Measurements from ENCODE around the gene MGAT4A. TPM values are rescaled to one million over a fixed set of nuclear protein-coding genes. Genes with fewer than 3 reads are reported as not detected.

Gene MGAT4A
- total RNA-seq, 1 donor from 2014 or later: 3.2 TPM

DNA sequence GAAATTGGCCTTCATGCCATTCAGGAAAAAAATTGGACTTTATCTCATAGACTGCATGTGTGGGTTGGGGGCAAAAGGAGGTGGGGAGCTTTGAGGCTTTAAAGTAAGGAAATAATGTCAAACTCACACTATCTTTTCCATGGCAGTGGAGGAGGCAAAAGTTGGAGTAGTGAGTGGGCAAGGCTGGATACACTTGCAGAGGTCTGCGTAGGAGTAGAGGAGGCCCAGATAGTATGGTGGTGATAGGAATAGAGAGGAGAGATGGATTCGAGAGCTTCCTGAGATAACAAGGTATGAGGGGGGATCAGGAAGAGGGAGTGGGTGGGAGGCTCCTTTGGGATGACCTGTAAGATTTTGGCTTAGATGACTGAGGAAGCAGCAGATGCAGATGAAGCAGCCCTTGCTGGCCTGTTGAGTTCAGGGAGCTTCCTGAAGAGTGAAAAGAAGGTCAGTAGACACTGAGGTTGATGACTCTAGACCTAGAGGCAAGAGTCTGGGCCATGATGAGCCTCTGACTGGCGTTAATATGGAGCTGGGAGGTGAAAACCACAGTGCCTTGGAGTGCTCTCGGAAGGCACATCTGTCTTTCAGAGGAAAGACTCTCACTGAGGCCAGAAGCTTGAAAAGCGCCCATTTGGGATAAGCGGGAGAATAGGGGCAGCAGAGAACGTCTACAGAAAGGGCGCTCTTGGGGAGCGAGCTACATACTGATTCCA lies 116.8 kb downstream of the MGAT4A start:
- H3K36me3 ChIP-seq (ENCODE audit: control insufficient read depth, insufficient read depth, low read length): peaks cover 3% of the 10 kb centered on the region
- TF ChIP-seq, protein P1, sequence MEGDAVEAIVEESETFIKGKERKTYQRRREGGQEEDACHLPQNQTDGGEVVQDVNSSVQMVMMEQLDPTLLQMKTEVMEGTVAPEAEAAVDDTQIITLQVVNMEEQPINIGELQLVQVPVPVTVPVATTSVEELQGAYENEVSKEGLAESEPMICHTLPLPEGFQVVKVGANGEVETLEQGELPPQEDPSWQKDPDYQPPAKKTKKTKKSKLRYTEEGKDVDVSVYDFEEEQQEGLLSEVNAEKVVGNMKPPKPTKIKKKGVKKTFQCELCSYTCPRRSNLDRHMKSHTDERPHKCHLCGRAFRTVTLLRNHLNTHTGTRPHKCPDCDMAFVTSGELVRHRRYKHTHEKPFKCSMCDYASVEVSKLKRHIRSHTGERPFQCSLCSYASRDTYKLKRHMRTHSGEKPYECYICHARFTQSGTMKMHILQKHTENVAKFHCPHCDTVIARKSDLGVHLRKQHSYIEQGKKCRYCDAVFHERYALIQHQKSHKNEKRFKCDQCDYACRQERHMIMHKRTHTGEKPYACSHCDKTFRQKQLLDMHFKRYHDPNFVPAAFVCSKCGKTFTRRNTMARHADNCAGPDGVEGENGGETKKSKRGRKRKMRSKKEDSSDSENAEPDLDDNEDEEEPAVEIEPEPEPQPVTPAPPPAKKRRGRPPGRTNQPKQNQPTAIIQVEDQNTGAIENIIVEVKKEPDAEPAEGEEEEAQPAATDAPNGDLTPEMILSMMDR (IDR thresholded peaks at IDR 0.05; ENCODE audit: insufficient read depth, low read length, poor library complexity, severe bottlenecking): no peak
- H3K27me3 ChIP-seq (ENCODE audit: control insufficient read depth, insufficient read depth, low read length): no peaks in the 10 kb centered on the region
- DNase-seq (ENCODE audit: low read depth): no peak
- H3K4me3 ChIP-seq (ENCODE audit: low read depth, low read length): no peak overlapping the region

DNA sequence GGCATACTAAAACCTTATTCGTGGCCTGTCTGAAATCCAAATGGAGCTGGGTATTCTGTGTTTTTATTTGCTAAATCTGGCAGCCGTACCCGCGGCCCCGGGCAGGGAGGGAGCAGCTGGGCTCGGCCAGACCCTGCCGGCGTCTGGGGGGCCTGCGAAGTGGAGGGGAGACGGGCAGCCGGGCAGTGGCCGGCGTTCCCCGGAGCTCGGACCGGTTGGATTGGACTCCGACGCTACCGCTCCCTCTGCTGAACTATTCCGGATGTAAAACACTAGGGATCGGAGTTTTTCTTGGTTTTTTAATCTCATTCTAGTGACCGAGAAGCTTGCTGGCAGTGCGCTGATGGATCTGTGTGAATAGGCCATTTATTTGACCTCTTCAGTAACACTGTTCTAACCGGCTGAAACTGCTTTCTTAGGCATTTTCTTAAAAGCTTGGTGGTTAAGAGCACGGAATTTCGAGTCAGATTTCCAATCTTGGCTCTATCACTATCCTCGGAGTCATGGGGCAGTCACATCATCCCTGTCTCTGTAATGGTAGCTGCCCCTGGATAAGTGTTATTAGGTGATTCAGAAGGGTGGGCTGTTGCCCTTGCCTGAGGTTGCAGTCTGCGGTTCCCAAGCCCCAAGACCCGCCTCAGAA lies 121.8 kb downstream of the MGAT4A start:
- DNase-seq (ENCODE audit: low read depth): no peak
- no peaks in the 10 kb centered on the region for H3K27me3 ChIP-seq (ENCODE audit: control insufficient read depth, insufficient read depth, low read length)
- H3K4me3 ChIP-seq (ENCODE audit: low read depth, low read length): peak overlapping the region; percentile 93

DNA sequence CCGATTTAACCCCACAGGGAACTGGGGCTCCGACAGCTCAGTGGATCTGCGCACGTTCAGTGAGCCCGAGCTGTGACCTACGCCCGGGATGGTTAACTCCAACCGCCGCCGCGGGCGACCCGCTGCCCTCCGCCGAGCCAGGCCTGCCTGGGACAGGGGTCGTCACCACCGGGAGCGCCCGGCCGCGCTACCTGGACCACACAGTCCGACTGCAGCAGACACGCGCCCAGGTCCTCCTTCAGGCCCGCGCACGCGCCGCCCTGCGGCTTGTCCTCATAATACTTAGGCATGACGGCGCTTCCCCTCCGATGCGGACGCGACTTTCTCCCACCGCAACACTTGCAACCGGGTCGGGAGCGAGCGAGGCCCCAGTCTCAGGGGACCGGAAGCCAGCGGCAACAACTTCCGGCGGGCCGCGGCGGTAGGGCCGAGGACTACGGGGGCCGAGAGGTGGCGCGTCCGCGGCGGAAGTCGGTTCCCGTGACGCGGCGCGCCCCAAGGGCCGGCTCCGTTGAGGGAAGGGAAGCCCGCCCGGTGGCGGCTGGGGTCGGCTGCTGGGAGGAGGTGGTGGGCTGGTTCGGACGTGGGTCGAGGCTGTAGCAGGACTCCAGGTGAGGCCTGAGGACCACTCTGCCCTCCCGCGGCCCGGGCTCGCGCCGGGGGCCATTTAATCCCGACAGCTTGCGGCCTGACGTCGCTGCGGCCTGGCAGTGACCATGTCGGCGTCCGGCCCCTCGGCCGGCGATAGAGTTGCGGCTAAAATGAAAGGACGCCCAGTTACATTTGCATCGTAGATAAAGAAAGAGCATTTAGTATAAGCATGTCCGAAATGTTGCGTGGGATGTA lies 122.6 kb downstream of the MGAT4A start, which contains the start of the genes COA5 and UNC50:
TSS of gene COA5 (minus strand) at position 397 of the 846 bp plus-strand sequence. CDS start at position 290, 107 bp downstream.
TSS of gene UNC50 (plus strand) at position 474 of the 846 bp plus-strand sequence. CDS start 1,171 bp downstream, outside the sequence.
- Histone ChIP-seq H3K27me3 (ENCODE audit: control insufficient read depth, insufficient read depth, low read length) (no peaks in the 10 kb centered on the region), H3K36me3 (ENCODE audit: control insufficient read depth, insufficient read depth, low read length) (peaks cover 2% of the 10 kb centered on the region), H3K4me3 (ENCODE audit: low read depth, low read length) (peak within 1 kb of the TSS; percentile 93)
- peak; percentile 41 for DNase-seq (ENCODE audit: low read depth)
- TF ChIP-seq, protein P1 (IDR thresholded peaks at IDR 0.05; ENCODE audit: insufficient read depth, low read length, poor library complexity, severe bottlenecking): no peak

More for the DNA sequence above, 121.8 kb downstream of the MGAT4A start:
- TF ChIP-seq, protein P1 (IDR thresholded peaks at IDR 0.05; ENCODE audit: insufficient read depth, low read length, poor library complexity, severe bottlenecking): no peak
- peaks cover 2% of the 10 kb centered on the region for H3K36me3 ChIP-seq (ENCODE audit: control insufficient read depth, insufficient read depth, low read length)

DNA sequence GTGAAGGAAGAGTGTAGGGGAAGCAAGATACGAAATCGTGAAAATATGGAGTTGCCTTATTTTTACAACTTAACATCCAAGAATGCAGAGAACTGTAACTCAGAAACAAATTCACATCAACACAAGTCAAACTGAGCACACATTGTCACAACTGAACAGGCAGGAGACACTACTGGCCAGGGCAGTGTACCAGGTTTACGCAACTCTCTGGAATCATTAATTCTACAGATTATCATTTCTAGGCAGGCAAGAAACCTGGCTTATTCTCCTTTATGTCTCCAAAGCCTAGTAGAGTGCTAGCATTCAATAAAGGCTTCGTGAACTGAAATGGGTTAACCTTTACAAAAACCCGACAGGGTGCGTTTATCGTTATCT lies 123.2 kb downstream of the MGAT4A start:
- Histone ChIP-seq H3K4me3 (ENCODE audit: low read depth, low read length) (peak overlapping the region; percentile 93), H3K27me3 (ENCODE audit: control insufficient read depth, insufficient read depth, low read length) (no peaks in the 10 kb centered on the region), H3K36me3 (ENCODE audit: control insufficient read depth, insufficient read depth, low read length) (peaks cover 2% of the 10 kb centered on the region)
- TF ChIP-seq, protein P1 (IDR thresholded peaks at IDR 0.05; ENCODE audit: insufficient read depth, low read length, poor library complexity, severe bottlenecking): no peak
- no peak for DNase-seq (ENCODE audit: low read depth)

DNA sequence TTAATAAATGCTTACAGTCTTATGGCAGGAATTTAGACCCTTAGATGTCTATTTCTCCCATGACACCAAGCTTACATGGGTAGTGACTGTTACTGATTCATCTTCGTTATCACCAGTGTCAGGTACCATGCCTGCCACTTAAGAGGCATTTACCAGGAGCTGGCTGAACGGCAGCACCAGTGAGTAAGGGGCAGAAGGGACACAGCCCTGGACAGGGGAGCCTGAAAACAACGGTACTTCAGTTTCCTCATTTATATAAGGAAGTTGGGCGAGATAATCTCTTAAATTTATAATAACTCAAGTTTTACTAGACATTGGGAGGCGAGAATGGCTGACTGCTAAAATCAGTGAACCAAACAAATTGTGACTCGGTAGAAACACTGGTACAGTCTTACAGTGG lies 123.8 kb downstream of the MGAT4A start:
- peak overlapping the region; percentile 93 for H3K4me3 ChIP-seq (ENCODE audit: low read depth, low read length)
- peaks cover 2% of the 10 kb centered on the region for H3K36me3 ChIP-seq (ENCODE audit: control insufficient read depth, insufficient read depth, low read length)
- DNase-seq (ENCODE audit: low read depth): no peak
- H3K27me3 ChIP-seq (ENCODE audit: control insufficient read depth, insufficient read depth, low read length): no peaks in the 10 kb centered on the region
- TF ChIP-seq, protein P1 (IDR thresholded peaks at IDR 0.05; ENCODE audit: insufficient read depth, low read length, poor library complexity, severe bottlenecking): no peak
